Measurements from ENCODE around the gene ATG13.
"Not testable (repeated sequence)": the region's sequence is repeated elsewhere in the genome, so short reads cannot be mapped to it uniquely, and the experiment has no call there.

The ATG13 gene

DNA sequence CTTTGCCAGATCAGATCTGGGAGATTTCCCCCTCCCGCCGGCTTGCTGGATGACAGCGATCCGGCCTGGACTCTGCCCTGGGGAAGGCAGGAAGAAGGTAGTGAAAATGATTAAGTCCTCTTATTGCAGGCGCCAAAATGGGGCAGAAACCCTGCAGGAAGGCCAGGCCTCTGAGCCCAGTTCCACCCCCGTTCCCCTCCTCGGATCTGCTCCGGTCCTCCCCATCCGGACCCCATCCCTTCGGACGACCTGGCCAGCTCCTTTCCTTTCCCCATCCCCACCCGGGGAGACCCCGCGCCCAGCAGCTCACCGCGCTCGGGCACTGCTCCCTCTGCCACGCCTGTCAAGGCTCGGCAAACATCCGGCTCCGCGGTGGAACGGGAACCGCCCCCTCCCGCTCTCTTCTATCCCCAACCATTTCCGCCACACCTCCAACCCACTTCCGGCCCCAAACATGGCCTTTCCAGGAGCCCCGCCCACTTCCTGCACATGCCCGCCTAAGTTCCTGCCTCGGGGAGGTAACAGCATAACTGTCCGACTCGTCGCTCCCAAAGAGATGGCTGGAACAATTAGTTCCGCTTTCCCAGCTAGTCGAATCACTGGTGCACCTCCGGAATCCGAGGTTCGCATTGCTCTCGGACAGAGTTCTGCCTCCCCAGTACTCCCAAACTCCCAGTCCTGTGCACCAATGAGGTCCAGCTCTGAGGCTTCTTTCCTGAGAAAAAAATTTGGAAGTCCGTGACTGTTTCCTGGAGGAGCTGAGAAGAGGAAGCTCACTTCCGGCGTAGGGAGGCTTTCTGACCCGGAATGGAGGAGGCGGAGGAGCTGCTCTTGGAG lies 83.1 kb downstream of the ATG13 start, which contains the start of the genes ARHGAP1 and ZNF408:
ARHGAP1 (minus strand) TSS at position 379 of the 837 bp plus-strand sequence. CDS start 4,512 bp downstream, outside the sequence.
ZNF408 (plus strand) TSS at position 791 of the 837 bp plus-strand sequence; CDS start at position 808, 17 bp downstream.
- TF ChIP-seq, protein P1, sequence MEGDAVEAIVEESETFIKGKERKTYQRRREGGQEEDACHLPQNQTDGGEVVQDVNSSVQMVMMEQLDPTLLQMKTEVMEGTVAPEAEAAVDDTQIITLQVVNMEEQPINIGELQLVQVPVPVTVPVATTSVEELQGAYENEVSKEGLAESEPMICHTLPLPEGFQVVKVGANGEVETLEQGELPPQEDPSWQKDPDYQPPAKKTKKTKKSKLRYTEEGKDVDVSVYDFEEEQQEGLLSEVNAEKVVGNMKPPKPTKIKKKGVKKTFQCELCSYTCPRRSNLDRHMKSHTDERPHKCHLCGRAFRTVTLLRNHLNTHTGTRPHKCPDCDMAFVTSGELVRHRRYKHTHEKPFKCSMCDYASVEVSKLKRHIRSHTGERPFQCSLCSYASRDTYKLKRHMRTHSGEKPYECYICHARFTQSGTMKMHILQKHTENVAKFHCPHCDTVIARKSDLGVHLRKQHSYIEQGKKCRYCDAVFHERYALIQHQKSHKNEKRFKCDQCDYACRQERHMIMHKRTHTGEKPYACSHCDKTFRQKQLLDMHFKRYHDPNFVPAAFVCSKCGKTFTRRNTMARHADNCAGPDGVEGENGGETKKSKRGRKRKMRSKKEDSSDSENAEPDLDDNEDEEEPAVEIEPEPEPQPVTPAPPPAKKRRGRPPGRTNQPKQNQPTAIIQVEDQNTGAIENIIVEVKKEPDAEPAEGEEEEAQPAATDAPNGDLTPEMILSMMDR (IDR thresholded peaks at IDR 0.05; ENCODE audit: low read depth, low read length, missing control alignments) = no peak
- DNase-seq (ENCODE audit: extremely low read depth, low read depth) = peak; percentile 96
- H3K4me3 ChIP-seq (replicated peaks; ENCODE audit: low read depth, low read length) = peak within 1 kb of the TSS; percentile 99

GRCh38 chr11:46701078-46701654 lies 83.8 kb downstream of the ATG13 start:
- peak overlapping the region; percentile 99 for H3K4me3 ChIP-seq (replicated peaks; ENCODE audit: low read depth, low read length)
- no peak for DNase-seq (ENCODE audit: extremely low read depth, low read depth)
- TF ChIP-seq, protein P1 (IDR thresholded peaks at IDR 0.05; ENCODE audit: low read depth, low read length, missing control alignments) = no peak

- DNase-seq (ENCODE audit: extremely low read depth, low read depth) = no peak
- TF ChIP-seq, protein P1 (IDR thresholded peaks at IDR 0.05; ENCODE audit: low read depth, low read length, missing control alignments) = no peak
- no peak overlapping the region for H3K4me3 ChIP-seq (replicated peaks; ENCODE audit: low read depth, low read length)
Measured at GRCh38 chr11:46705070-46705688, 87.8 kb downstream of the ATG13 start.

GRCh38 chr11:46706886-46707285 lies 89.5 kb downstream of the ATG13 start:
- H3K4me3 ChIP-seq (replicated peaks; ENCODE audit: low read depth, low read length) = no peak overlapping the region
- DNase-seq (ENCODE audit: extremely low read depth, low read depth) = no peak
- TF ChIP-seq, protein P1 (IDR thresholded peaks at IDR 0.05; ENCODE audit: low read depth, low read length, missing control alignments) = no peak

DNA sequence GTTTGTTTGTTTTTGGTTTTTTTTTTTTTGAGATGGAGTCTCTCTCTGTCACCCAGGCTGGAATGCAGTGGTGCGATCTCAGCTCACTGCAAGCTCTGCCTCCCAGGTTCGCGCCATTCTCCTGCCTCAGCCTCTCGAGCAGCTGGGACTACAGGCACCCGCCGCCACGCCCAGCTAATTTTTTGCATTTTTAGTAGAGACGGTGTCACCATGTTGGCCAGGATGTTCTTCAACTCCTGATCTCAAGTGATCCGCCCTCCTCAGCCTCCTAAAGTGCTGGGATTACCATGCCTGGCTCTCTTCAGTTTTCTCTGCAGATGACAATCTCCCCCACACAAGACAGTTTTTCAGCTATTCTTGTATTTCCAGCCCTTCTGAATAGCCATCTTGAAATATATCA lies 92.0 kb downstream of the ATG13 start:
- not testable (repeated sequence) for DNase-seq (ENCODE audit: extremely low read depth, low read depth); H3K4me3 ChIP-seq (replicated peaks; ENCODE audit: low read depth, low read length)

DNA sequence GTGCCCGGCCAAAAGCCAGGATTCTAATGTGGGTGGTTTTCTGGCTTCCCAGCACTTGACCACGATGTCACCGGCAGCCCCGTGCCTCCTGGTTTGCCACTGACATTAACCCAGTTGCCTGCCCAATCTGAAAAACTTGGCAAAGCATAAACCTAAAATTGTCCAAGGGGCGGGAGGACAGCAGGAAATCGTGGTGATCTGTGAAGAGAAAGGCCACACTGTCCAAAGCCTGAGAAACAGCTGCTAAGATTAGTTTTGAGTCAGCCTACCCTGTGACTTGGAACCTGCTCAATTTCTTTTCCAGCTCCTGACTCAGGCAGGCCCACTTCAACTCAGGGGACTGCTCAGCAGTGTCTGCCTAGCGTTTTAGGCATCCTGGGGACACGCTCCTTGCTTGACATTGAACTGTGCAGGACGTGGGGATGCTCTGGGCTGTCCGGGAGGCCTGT lies 93.5 kb downstream of the ATG13 start:
- DNase-seq (ENCODE audit: extremely low read depth, low read depth) = peak; percentile 51
- H3K4me3 ChIP-seq (replicated peaks; ENCODE audit: low read depth, low read length) = no peak overlapping the region
- TF ChIP-seq, protein P1 (IDR thresholded peaks at IDR 0.05; ENCODE audit: low read depth, low read length, missing control alignments) = no peak

- TF ChIP-seq, protein P1 (IDR thresholded peaks at IDR 0.05; ENCODE audit: low read depth, low read length, missing control alignments) = no peak
- H3K4me3 ChIP-seq (replicated peaks; ENCODE audit: low read depth, low read length) = no peak overlapping the region
- DNase-seq (ENCODE audit: extremely low read depth, low read depth) = no peak
Measured at GRCh38 chr11:46711303-46711702, 94.0 kb downstream of the ATG13 start.

Data from HFF-Myc (cell line).